ENCODE results near the gene SPON2. TPM values are rescaled to one million over a fixed set of nuclear protein-coding genes. Genes with fewer than 3 reads are reported as not detected.

SPON2 gene
- total RNA-seq, 1 experiment from 2014 or later, result 2.3 TPM

DNA sequence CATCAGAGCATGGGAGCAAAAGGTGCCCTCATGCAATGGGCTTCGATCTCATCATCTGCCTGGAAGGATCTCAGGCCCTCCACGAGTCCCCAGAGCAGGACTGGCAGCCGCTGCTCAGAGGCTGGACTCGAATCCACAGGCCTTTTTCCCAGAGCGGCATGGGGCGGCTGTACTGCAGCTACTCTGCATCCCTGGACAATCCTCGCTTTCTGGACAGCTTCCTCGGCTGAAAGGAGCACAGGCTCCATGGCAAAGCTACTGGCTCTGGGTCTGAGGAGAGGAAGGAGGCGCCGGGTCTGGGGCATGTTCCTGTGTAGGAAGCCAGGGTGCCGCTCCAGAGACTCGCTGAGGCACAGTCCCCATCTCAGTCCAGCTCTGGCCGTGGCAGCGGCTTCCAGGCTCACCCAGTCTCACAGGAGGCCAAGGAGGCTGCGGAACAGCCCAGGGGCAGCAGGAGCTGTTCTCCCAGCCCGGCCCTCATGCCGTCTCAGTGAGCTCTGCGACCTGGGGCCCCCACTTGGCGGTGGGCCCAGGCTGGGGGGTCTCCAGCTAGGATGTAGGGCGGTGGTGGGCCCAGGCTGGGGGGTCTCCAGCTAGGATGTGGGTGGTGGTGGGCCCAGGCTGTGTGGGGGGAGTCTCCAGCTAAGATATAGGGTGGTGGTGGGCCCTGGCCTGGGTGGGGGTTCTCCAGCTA, 2.7 kb upstream of the SPON2 start:
- H4K8ac ChIP-seq (replicated peaks; ENCODE audit: insufficient read length, low read depth, low read length), result no peak overlapping the region
- no peak overlapping the region for H3T11ph ChIP-seq (ENCODE audit: low read length)
- Mint-ChIP-seq H3K9me3 (peaks cover 5% of the 10 kb centered on the region in 2 experiments), H3K27ac (no peak overlapping the region), H3K4me1 (peaks cover 0 to 5% of the 10 kb centered on the region in 2 experiments; a peak in 1 of 4 replicates), H3K36me3 (ENCODE audit: insufficient read depth in 1 of 3, low read depth in 3 of 3) (peaks cover 2 to 4% (median 3%) of the 10 kb centered on the region in 3 experiments; a peak in 3 of 7 replicates), H3K27me3 (ENCODE audit: low read depth) (peaks cover 78% of the 10 kb centered on the region), H3K4me3 (no peak overlapping the region)
- no peak overlapping the region for H4K91ac ChIP-seq (ENCODE audit: insufficient read length, low read depth, low read length)
- H2BK20ac ChIP-seq (ENCODE audit: low read depth, low read length, poor library complexity, severe bottlenecking), result no peak overlapping the region
- no peak overlapping the region for H2BK15ac ChIP-seq (ENCODE audit: low read depth, low read length)
- peaks cover 2% of the 10 kb centered on the region for H3K9me3 ChIP-seq (ENCODE audit: control insufficient read depth, low read depth, low read length)
- no peak overlapping the region for H2BK120ac ChIP-seq (ENCODE audit: low read depth, low read length, poor library complexity, severe bottlenecking)
- no peak overlapping the region for H2AK5ac ChIP-seq (ENCODE audit: insufficient read length, low read length)
- H3K23ac ChIP-seq (ENCODE audit: insufficient read length, low read depth, low read length), result no peak overlapping the region
- TF ChIP-seq, protein P1, sequence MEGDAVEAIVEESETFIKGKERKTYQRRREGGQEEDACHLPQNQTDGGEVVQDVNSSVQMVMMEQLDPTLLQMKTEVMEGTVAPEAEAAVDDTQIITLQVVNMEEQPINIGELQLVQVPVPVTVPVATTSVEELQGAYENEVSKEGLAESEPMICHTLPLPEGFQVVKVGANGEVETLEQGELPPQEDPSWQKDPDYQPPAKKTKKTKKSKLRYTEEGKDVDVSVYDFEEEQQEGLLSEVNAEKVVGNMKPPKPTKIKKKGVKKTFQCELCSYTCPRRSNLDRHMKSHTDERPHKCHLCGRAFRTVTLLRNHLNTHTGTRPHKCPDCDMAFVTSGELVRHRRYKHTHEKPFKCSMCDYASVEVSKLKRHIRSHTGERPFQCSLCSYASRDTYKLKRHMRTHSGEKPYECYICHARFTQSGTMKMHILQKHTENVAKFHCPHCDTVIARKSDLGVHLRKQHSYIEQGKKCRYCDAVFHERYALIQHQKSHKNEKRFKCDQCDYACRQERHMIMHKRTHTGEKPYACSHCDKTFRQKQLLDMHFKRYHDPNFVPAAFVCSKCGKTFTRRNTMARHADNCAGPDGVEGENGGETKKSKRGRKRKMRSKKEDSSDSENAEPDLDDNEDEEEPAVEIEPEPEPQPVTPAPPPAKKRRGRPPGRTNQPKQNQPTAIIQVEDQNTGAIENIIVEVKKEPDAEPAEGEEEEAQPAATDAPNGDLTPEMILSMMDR (conservative IDR thresholded peaks at IDR 0.05), result no peak
- DNase-seq, result no peak
- no peak overlapping the region for H3K9ac ChIP-seq (ENCODE audit: extremely low read depth, insufficient read length, low read length)
- H3K79me2 ChIP-seq (ENCODE audit: insufficient read depth, low read length), result no peaks in the 10 kb centered on the region
- peaks cover 28% of the 10 kb centered on the region; the same call in 1 of the 2 replicates for H3K27me3 ChIP-seq (ENCODE audit: insufficient read depth, low read length)
- H2BK5ac ChIP-seq (ENCODE audit: insufficient read length, low read length), result no peak overlapping the region
- H2BK12ac ChIP-seq (ENCODE audit: insufficient read length, low read depth, low read length), result no peak overlapping the region
- H3K79me1 ChIP-seq (ENCODE audit: insufficient read depth, low read depth, low read length, poor library complexity, severe bottlenecking), result no peaks in the 10 kb centered on the region
- no peak overlapping the region for H3K14ac ChIP-seq (ENCODE audit: insufficient read depth, low read length)
- no peak overlapping the region for H3K56ac ChIP-seq (ENCODE audit: insufficient read length, low read depth, low read length)
- no peaks in the 10 kb centered on the region for H3K4me1 ChIP-seq (ENCODE audit: insufficient read depth, low read length)
- no peak overlapping the region for H3K18ac ChIP-seq (ENCODE audit: insufficient read length, low read depth, low read length)
- H2AFZ ChIP-seq (ENCODE audit: low read length), result no peak overlapping the region
- H3K4me2 ChIP-seq (ENCODE audit: insufficient read depth, insufficient read length, low read length), result no peak overlapping the region
- no peak overlapping the region for H4K5ac ChIP-seq (ENCODE audit: insufficient read length, low read depth, low read length)
- H4K20me1 ChIP-seq (ENCODE audit: control insufficient read depth, insufficient read depth, insufficient read length), result no peaks in the 10 kb centered on the region
- H3K23me2 ChIP-seq (ENCODE audit: insufficient read length, low read depth, low read length, poor library complexity, severe bottlenecking), result peaks cover 11% of the 10 kb centered on the region
- H3K4ac ChIP-seq (ENCODE audit: low read depth, low read length), result no peak overlapping the region
- no CpG with 5 or more reads among the region's 20 CpGs for WGBS (ENCODE audit: extremely low coverage, insufficient read length, low lambda C conversion rate)
- H3K27ac ChIP-seq (ENCODE audit: insufficient read length, low read depth, low read length), result no peak overlapping the region

Measured in H9 (cell line).